Measurements from ENCODE around the gene CYP21A2.
"Not testable (repeated sequence)": the region's sequence is repeated elsewhere in the genome, so short reads cannot be mapped to it uniquely, and the experiment has no call there.

CYP21A2 gene

DNA sequence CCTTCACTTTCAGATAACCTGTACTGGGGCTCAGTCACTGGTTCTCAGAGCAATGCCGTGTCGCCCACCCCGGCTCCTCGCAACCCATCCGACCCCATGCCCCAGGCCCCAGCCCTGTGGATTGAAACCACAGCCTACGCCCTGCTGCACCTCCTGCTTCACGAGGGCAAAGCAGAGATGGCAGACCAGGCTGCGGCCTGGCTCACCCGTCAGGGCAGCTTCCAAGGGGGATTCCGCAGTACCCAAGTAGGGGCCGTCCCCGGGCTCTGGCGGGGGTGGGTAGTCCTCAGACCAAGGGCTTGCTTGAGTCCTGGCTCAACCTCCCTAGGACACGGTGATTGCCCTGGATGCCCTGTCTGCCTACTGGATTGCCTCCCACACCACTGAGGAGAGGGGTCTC lies 8.7 kb upstream of the CYP21A2 start:
- H3K14ac ChIP-seq (ENCODE audit: low read length); H3K23ac ChIP-seq (ENCODE audit: low read depth, low read length, poor library complexity); H2BK120ac ChIP-seq (ENCODE audit: low read depth, low read length); H3K36me3 ChIP-seq (replicated peaks in 1 of 2; ENCODE audit: control insufficient read depth in 2 of 2, insufficient read depth in 2 of 2, low read length in 2 of 2); H3K27me3 ChIP-seq (ENCODE audit: control insufficient read depth in 3 of 3, insufficient read depth in 3 of 3, low read depth in 1 of 3, low read length in 3 of 3); H3K9ac ChIP-seq (ENCODE audit: low read depth, low read length, poor library complexity); H2BK5ac ChIP-seq (ENCODE audit: low read length); H3K4me3 ChIP-seq (ENCODE audit: low read length in 2 of 2); H4K91ac ChIP-seq (ENCODE audit: low read depth, low read length, poor library complexity); H3K4ac ChIP-seq (ENCODE audit: low read length); H2BK15ac ChIP-seq (ENCODE audit: low read length); H2AFZ ChIP-seq (ENCODE audit: low read length); H2AK5ac ChIP-seq (ENCODE audit: low read depth, low read length); H3K9me3 ChIP-seq (replicated peaks in 1 of 2; ENCODE audit: control insufficient read depth in 2 of 2, insufficient read depth in 1 of 2, low read depth in 1 of 2, low read length in 2 of 2); H3K79me1 ChIP-seq (ENCODE audit: low read depth, low read length); H2BK12ac ChIP-seq (ENCODE audit: low read length); H3K4me2 ChIP-seq (ENCODE audit: insufficient read depth, low read length, poor library complexity, severe bottlenecking); H3K4me1 ChIP-seq (ENCODE audit: control insufficient read depth in 2 of 2, insufficient read depth in 1 of 2, low read depth in 1 of 2, low read length in 2 of 2); H4K8ac ChIP-seq (ENCODE audit: low read depth, low read length); H3K27ac ChIP-seq (replicated peaks; ENCODE audit: low read length); DNase-seq (ENCODE audit: low spot score); H3K18ac ChIP-seq (ENCODE audit: low read length): not testable (repeated sequence)
- no CpG with 5 or more reads among the region's 14 CpGs for WGBS, 2 donors (ENCODE audit: extremely low coverage in 2 of 2, insufficient read length in 2 of 2, insufficient replicate concordance in 1 of 2)

DNA sequence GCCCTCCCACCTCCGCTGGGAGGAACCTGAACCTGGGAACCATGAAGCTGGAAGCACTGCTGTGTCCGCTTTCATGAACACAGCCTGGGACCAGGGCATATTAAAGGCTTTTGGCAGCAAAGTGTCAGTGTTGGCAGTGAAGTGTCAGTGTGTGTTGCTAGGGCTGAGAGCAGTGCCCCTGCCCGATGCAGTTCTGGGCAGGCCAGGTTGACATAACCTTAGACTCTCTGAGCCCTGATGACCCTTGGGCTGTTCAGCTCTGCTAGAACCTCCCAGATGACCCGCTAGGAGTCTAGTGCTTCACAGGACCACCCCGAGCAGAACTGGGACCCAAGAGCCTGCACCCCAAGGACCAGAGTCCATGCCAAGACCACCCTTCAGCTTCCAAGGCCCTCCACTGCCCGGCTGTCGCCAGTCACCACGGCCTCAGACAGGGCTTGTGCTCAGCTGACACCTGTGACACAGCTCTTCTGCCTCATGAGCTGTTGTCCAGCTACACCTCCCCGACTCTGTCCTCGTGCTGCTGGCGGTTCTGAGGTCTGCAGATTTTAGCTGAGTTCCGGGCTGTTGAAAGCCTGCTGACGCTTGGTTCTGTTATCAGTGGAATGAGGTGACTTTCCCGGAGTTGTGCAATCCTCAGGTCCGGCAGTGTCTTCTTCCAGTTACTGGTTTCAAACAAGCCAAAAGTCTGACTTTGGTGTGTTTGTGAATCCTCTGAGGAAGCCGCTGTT lies 2.8 kb upstream of the CYP21A2 start:
- H2BK12ac ChIP-seq (ENCODE audit: low read length); H3K27me3 ChIP-seq (ENCODE audit: control insufficient read depth in 3 of 3, insufficient read depth in 3 of 3, low read depth in 1 of 3, low read length in 3 of 3); H3K4me3 ChIP-seq (ENCODE audit: low read length in 2 of 2); H3K36me3 ChIP-seq (replicated peaks in 1 of 2; ENCODE audit: control insufficient read depth in 2 of 2, insufficient read depth in 2 of 2, low read length in 2 of 2); H3K79me1 ChIP-seq (ENCODE audit: low read depth, low read length); H2BK15ac ChIP-seq (ENCODE audit: low read length); H4K8ac ChIP-seq (ENCODE audit: low read depth, low read length); H3K14ac ChIP-seq (ENCODE audit: low read length); H3K4me1 ChIP-seq (ENCODE audit: control insufficient read depth in 2 of 2, insufficient read depth in 1 of 2, low read depth in 1 of 2, low read length in 2 of 2); H2BK120ac ChIP-seq (ENCODE audit: low read depth, low read length); H2AK5ac ChIP-seq (ENCODE audit: low read depth, low read length); H3K4ac ChIP-seq (ENCODE audit: low read length); H3K4me2 ChIP-seq (ENCODE audit: insufficient read depth, low read length, poor library complexity, severe bottlenecking); H2BK5ac ChIP-seq (ENCODE audit: low read length); H3K27ac ChIP-seq (replicated peaks; ENCODE audit: low read length); H3K9me3 ChIP-seq (replicated peaks in 1 of 2; ENCODE audit: control insufficient read depth in 2 of 2, insufficient read depth in 1 of 2, low read depth in 1 of 2, low read length in 2 of 2); H3K9ac ChIP-seq (ENCODE audit: low read depth, low read length, poor library complexity); H3K23ac ChIP-seq (ENCODE audit: low read depth, low read length, poor library complexity); H4K91ac ChIP-seq (ENCODE audit: low read depth, low read length, poor library complexity); H2AFZ ChIP-seq (ENCODE audit: low read length); DNase-seq (ENCODE audit: low spot score); H3K18ac ChIP-seq (ENCODE audit: low read length): not testable (repeated sequence)
- no CpG with 5 or more reads among the region's 16 CpGs for WGBS, 2 donors (ENCODE audit: extremely low coverage in 2 of 2, insufficient read length in 2 of 2, insufficient replicate concordance in 1 of 2)

DNA sequence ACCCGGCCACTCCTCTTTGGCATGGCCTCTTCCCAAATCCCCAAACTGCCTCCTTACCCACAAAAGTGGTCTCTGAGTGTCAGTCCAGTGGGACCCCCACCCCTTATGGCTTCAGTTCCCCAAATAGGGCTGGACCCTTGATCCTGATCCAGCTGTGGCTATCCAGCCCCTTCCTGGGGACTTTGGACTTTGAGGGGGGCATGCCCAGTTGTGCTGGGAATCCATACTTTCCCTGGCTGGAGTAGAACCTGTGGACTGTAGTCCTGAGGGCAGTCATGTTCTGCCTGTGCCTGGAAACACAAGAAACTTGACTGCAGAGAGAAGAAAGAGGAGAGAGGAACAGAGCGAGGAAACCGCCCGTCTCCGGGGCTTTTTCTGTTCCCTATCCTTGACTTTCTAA lies 1.1 kb upstream of the CYP21A2 start:
- DNase-seq (ENCODE audit: low spot score); H4K91ac ChIP-seq (ENCODE audit: low read depth, low read length, poor library complexity); H3K4me2 ChIP-seq (ENCODE audit: insufficient read depth, low read length, poor library complexity, severe bottlenecking); H3K4me1 ChIP-seq (ENCODE audit: control insufficient read depth in 2 of 2, insufficient read depth in 1 of 2, low read depth in 1 of 2, low read length in 2 of 2); H3K23ac ChIP-seq (ENCODE audit: low read depth, low read length, poor library complexity); H3K18ac ChIP-seq (ENCODE audit: low read length); H3K79me1 ChIP-seq (ENCODE audit: low read depth, low read length); H3K27me3 ChIP-seq (ENCODE audit: control insufficient read depth in 3 of 3, insufficient read depth in 3 of 3, low read depth in 1 of 3, low read length in 3 of 3); H2BK12ac ChIP-seq (ENCODE audit: low read length); H3K4me3 ChIP-seq (ENCODE audit: low read length in 2 of 2); H2BK120ac ChIP-seq (ENCODE audit: low read depth, low read length); H3K4ac ChIP-seq (ENCODE audit: low read length); H2BK5ac ChIP-seq (ENCODE audit: low read length); H2BK15ac ChIP-seq (ENCODE audit: low read length); H2AK5ac ChIP-seq (ENCODE audit: low read depth, low read length); H3K36me3 ChIP-seq (replicated peaks in 1 of 2; ENCODE audit: control insufficient read depth in 2 of 2, insufficient read depth in 2 of 2, low read length in 2 of 2); H3K9me3 ChIP-seq (replicated peaks in 1 of 2; ENCODE audit: control insufficient read depth in 2 of 2, insufficient read depth in 1 of 2, low read depth in 1 of 2, low read length in 2 of 2); H3K14ac ChIP-seq (ENCODE audit: low read length); H3K9ac ChIP-seq (ENCODE audit: low read depth, low read length, poor library complexity); H3K27ac ChIP-seq (replicated peaks; ENCODE audit: low read length); H2AFZ ChIP-seq (ENCODE audit: low read length); H4K8ac ChIP-seq (ENCODE audit: low read depth, low read length): not testable (repeated sequence)
- WGBS, 2 donors (ENCODE audit: extremely low coverage in 2 of 2, insufficient read length in 2 of 2, insufficient replicate concordance in 1 of 2) = no CpG with 5 or more reads among the region's 5 CpGs

DNA sequence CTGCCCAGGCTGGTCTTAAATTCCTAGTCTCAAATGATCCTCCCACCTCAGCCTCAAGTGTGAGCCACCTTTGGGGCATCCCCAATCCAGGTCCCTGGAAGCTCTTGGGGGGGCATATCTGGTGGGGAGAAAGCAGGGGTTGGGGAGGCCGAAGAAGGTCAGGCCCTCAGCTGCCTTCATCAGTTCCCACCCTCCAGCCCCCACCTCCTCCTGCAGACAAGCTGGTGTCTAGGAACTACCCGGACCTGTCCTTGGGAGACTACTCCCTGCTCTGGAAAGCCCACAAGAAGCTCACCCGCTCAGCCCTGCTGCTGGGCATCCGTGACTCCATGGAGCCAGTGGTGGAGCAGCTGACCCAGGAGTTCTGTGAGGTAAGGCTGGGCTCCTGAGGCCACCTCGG lies 663 bp downstream of the CYP21A2 start:
- H4K8ac ChIP-seq (ENCODE audit: low read depth, low read length); H2BK120ac ChIP-seq (ENCODE audit: low read depth, low read length); H3K36me3 ChIP-seq (replicated peaks in 1 of 2; ENCODE audit: control insufficient read depth in 2 of 2, insufficient read depth in 2 of 2, low read length in 2 of 2); H3K4me2 ChIP-seq (ENCODE audit: insufficient read depth, low read length, poor library complexity, severe bottlenecking); H3K4me1 ChIP-seq (ENCODE audit: control insufficient read depth in 2 of 2, insufficient read depth in 1 of 2, low read depth in 1 of 2, low read length in 2 of 2); H3K27me3 ChIP-seq (ENCODE audit: control insufficient read depth in 3 of 3, insufficient read depth in 3 of 3, low read depth in 1 of 3, low read length in 3 of 3); H2BK12ac ChIP-seq (ENCODE audit: low read length); H3K23ac ChIP-seq (ENCODE audit: low read depth, low read length, poor library complexity); H3K79me1 ChIP-seq (ENCODE audit: low read depth, low read length); H3K4ac ChIP-seq (ENCODE audit: low read length); H2AK5ac ChIP-seq (ENCODE audit: low read depth, low read length); H2BK15ac ChIP-seq (ENCODE audit: low read length); H3K14ac ChIP-seq (ENCODE audit: low read length); H2BK5ac ChIP-seq (ENCODE audit: low read length); H3K9ac ChIP-seq (ENCODE audit: low read depth, low read length, poor library complexity); H3K18ac ChIP-seq (ENCODE audit: low read length); H3K9me3 ChIP-seq (replicated peaks in 1 of 2; ENCODE audit: control insufficient read depth in 2 of 2, insufficient read depth in 1 of 2, low read depth in 1 of 2, low read length in 2 of 2); H4K91ac ChIP-seq (ENCODE audit: low read depth, low read length, poor library complexity); H3K4me3 ChIP-seq (ENCODE audit: low read length in 2 of 2); DNase-seq (ENCODE audit: low spot score); H3K27ac ChIP-seq (replicated peaks; ENCODE audit: low read length); H2AFZ ChIP-seq (ENCODE audit: low read length): not testable (repeated sequence)
- no CpG with 5 or more reads among the region's 5 CpGs for WGBS, 2 donors (ENCODE audit: extremely low coverage in 2 of 2, insufficient read length in 2 of 2, insufficient replicate concordance in 1 of 2)

Measured in neuronal stem cell (in vitro differentiated cells).